Neuronal stem cell (in vitro differentiated cells): Measurements from ENCODE around the gene TC2N.

ENCODE experiments used
- DNase-seq: peaks from one replicate; pipeline ENCODE4 v3.0.0-alpha.2; 2013; ENCODE audit warnings: low spot score
- H2AFZ ChIP-seq: one replicate; pipeline ENCODE4 v1.6.1; 2013; ENCODE audit warnings: mild to moderate bottlenecking, low read length, inconsistent platforms
- H2AK5ac ChIP-seq: 2 replicates; pipeline ENCODE4 v1.6.1; 2013; ENCODE audit warnings: low read depth, mild to moderate bottlenecking, inconsistent platforms, low read length, moderate library complexity, mixed read lengths
- H2BK120ac ChIP-seq: 2 replicates; pipeline ENCODE4 v1.6.1; 2013; ENCODE audit warnings: low read depth, mild to moderate bottlenecking, inconsistent platforms, low read length, moderate library complexity, mixed read lengths
- H2BK12ac ChIP-seq: one replicate; pipeline ENCODE4 v1.6.1; 2013; ENCODE audit warnings: low read length, inconsistent platforms
- H2BK15ac ChIP-seq: 2 replicates; pipeline ENCODE4 v1.6.1; 2013; ENCODE audit warnings: mild to moderate bottlenecking, low read length, inconsistent platforms, mixed read lengths
- H2BK5ac ChIP-seq: one replicate; pipeline ENCODE4 v1.6.1; 2013; ENCODE audit warnings: inconsistent platforms, mild to moderate bottlenecking, low read length, moderate library complexity
- H3K14ac ChIP-seq: one replicate; pipeline ENCODE4 v1.6.1; 2013; ENCODE audit warnings: low read length, inconsistent platforms
- H3K18ac ChIP-seq: 2 replicates; pipeline ENCODE4 v1.6.1; 2013; ENCODE audit warnings: low read length, inconsistent platforms
- H3K23ac ChIP-seq: 2 replicates; pipeline ENCODE4 v1.6.1; 2013; ENCODE audit warnings: low read depth, mild to moderate bottlenecking, mixed read lengths, low read length, inconsistent platforms; ENCODE audit not compliant: poor library complexity
- H3K27ac ChIP-seq: replicated peaks from 3 replicates; pipeline ENCODE4 v1.5.1; 2013; ENCODE audit warnings: low read length, inconsistent platforms
- H3K27me3 ChIP-seq, 3 experiments: 2 replicates each; pipeline ENCODE4 v1.6.1; 2013; ENCODE audit warnings: low read length in 3 of 3, mild to moderate bottlenecking in 2 of 3, inconsistent platforms in 1 of 3, low read depth in 1 of 3, mixed read lengths in 1 of 3, moderate library complexity in 1 of 3; ENCODE audit not compliant: control insufficient read depth in 3 of 3, insufficient read depth in 3 of 3
- H3K36me3 ChIP-seq, 2 donors: replicated peaks in 1 of 2; 2 replicates each; pipeline ENCODE4 v1.6.1; 2013; ENCODE audit warnings: low read length in 2 of 2; ENCODE audit not compliant: control insufficient read depth in 2 of 2, insufficient read depth in 2 of 2
- H3K4ac ChIP-seq: 2 replicates; pipeline ENCODE4 v1.6.1; 2013; ENCODE audit warnings: inconsistent platforms, mild to moderate bottlenecking, low read length, moderate library complexity
- H3K4me1 ChIP-seq, 2 donors: 1 replicate in 1 of 2; 2 replicates in 1 of 2; pipeline ENCODE4 v1.6.1; 2013; ENCODE audit warnings: low read length in 2 of 2, low read depth in 1 of 2; ENCODE audit not compliant: control insufficient read depth in 2 of 2, insufficient read depth in 1 of 2
- H3K4me2 ChIP-seq: one replicate; pipeline ENCODE4 v1.6.1; 2013; ENCODE audit warnings: mild to moderate bottlenecking, low read length, inconsistent platforms; ENCODE audit not compliant: insufficient read depth, poor library complexity, severe bottlenecking
- H3K4me3 ChIP-seq, 2 donors: 2 replicates each; pipeline ENCODE4 v1.5.1; 2013; ENCODE audit warnings: low read length in 2 of 2, mild to moderate bottlenecking in 2 of 2, inconsistent platforms in 1 of 2, moderate library complexity in 1 of 2
- H3K79me1 ChIP-seq: one replicate; pipeline ENCODE4 v1.6.1; 2013; ENCODE audit warnings: low read depth, mild to moderate bottlenecking, inconsistent platforms, low read length, moderate library complexity
- H3K9ac ChIP-seq: one replicate; pipeline ENCODE4 v1.6.1; 2013; ENCODE audit warnings: mild to moderate bottlenecking, low read depth, low read length, inconsistent platforms; ENCODE audit not compliant: poor library complexity
- H3K9me3 ChIP-seq, 2 donors: replicated peaks in 1 of 2; 2 replicates each; pipeline versions ENCODE3 to v1.6.1; 2013; ENCODE audit warnings: low read length in 2 of 2, mild to moderate bottlenecking in 2 of 2, inconsistent platforms in 1 of 2, low read depth in 1 of 2, mixed read lengths in 1 of 2, moderate library complexity in 1 of 2; ENCODE audit not compliant: control insufficient read depth in 2 of 2, insufficient read depth in 1 of 2
- H4K8ac ChIP-seq: one replicate; pipeline ENCODE4 v1.6.1; 2013; ENCODE audit warnings: low read depth, mild to moderate bottlenecking, inconsistent platforms, low read length, moderate library complexity
- H4K91ac ChIP-seq: one replicate; pipeline ENCODE4 v1.6.1; 2013; ENCODE audit warnings: low read length, low read depth, mild to moderate bottlenecking, inconsistent platforms; ENCODE audit not compliant: poor library complexity
- WGBS, 2 donors: extraction: QIAGEN DNeasy Blood & Tissue Kit; methylation state at CpG; one replicate each; pipeline ENCODE4 v1.1.7; 2013; ENCODE audit warnings: missing lambda C conversion rate in 2 of 2, mixed read lengths in 1 of 2; ENCODE audit not compliant: insufficient read length in 2 of 2, insufficient replicate concordance in 1 of 2; ENCODE audit errors: extremely low coverage in 2 of 2; 5-methylcytosine and 5-hydroxymethylcytosine counted together

The TC2N gene

DNA sequence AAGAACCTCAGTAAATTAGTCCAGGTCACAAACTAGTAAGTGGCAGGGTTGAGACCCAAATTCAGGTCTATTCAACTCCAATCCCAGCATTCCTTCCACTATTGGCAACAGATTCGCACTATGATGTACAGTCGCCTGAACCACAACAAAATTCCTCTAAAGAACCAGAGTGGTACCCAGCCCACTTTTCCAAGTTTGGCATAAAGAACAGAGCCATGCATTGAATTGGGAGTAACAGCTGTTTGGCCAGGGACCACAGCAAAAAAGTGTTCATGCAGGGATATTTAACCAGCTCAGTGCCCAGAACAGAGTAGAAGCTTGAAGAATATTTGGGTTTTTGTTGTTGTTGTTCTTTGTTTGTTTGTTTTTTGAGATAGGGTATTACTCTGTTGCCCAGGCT, 9.7 kb downstream of the TC2N start:
- Histone ChIP-seq H2BK12ac (no peak overlapping the region), H3K36me3 (no peaks in the 10 kb centered on the region), H4K91ac (no peak overlapping the region), H3K4me2 (no peak overlapping the region), H2BK5ac (no peak overlapping the region), H4K8ac (no peak overlapping the region), H2BK120ac (no peak overlapping the region), H3K27ac (no peak overlapping the region), H2BK15ac (no peak overlapping the region), H3K4ac (no peak overlapping the region), H3K18ac (no peak overlapping the region), H2AK5ac (no peak overlapping the region), H3K9me3 (no peaks in the 10 kb centered on the region), H3K27me3 (no peaks in the 10 kb centered on the region), H3K4me3 (no peak overlapping the region), H3K4me1 (no peaks in the 10 kb centered on the region), H2AFZ (no peak overlapping the region), H3K14ac (no peak overlapping the region), H3K9ac (no peak overlapping the region), H3K23ac (no peak overlapping the region), H3K79me1 (no peaks in the 10 kb centered on the region)
- WGBS, 2 donors = no CpG with 5 or more reads among the region's 2 CpGs
- DNase-seq = no peak

DNA sequence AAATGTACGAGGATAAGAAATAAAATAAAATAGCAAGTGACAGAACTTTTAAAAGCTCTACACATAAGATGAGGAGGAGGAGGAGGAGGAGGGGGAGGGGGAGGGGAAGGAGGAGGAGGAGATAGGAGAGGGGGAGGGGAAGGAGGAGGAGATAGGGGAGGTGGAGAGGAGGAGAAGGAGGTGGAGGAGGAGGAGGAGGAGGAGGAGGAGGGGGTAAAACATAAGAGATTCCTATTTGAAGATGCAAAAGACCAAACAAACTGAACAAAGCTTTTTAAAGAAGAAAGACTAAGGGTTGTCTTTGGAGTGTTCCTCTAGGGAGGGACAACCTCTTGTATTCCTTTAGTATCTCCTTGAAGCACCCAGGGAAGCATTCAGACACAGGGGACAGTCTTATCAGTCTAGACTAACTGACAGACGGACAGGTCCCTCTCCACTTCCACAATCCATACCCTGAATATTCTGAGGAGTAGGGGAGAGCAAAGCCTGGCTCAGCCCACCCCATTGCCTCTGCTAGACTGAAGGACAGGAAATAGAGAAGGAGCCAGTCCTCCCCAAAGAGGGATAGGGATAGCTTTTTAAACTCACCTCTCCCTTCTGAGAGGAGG, 12.9 kb downstream of the TC2N start:
- H2BK12ac ChIP-seq = no peak overlapping the region
- H3K14ac ChIP-seq = no peak overlapping the region
- H3K9me3 ChIP-seq = no peaks in the 10 kb centered on the region
- H3K4me2 ChIP-seq = no peak overlapping the region
- no peak overlapping the region for H2BK5ac ChIP-seq
- no peak overlapping the region for H2AFZ ChIP-seq
- WGBS, 2 donors = no CpG with 5 or more reads among the region's 2 CpGs
- no peak overlapping the region for H4K91ac ChIP-seq
- peaks cover 0 to 2% (median 0%) of the 10 kb centered on the region in 3 experiments for H3K27me3 ChIP-seq
- no peak overlapping the region for H3K18ac ChIP-seq
- H3K23ac ChIP-seq = no peak overlapping the region
- H2BK15ac ChIP-seq = no peak overlapping the region
- no peak overlapping the region for H2BK120ac ChIP-seq
- no peak overlapping the region for H3K4ac ChIP-seq
- H3K79me1 ChIP-seq = no peaks in the 10 kb centered on the region
- no peaks in the 10 kb centered on the region for H3K4me1 ChIP-seq
- H3K4me3 ChIP-seq = no peak overlapping the region
- no peak for DNase-seq
- no peak overlapping the region for H3K27ac ChIP-seq
- H4K8ac ChIP-seq = no peak overlapping the region
- no peak overlapping the region for H3K9ac ChIP-seq
- no peak overlapping the region for H2AK5ac ChIP-seq
- no peaks in the 10 kb centered on the region for H3K36me3 ChIP-seq

DNA sequence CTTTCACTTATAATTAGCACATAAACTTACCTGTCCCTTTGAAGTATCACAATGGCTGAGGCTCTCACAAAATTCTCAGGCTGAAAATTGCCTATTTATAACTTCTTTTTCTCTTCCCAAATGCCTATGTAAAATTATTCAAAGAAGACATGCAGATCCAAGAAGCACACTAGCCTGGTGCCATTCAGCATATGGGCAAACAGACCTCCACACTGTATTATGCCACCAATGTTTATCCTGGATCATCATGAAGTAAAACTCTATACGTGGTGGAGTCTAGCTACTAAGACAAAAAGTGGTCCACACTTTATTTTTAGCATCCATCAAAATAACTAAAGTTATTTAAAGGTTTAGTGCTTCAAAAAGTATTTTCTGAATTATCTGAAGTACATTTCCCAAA, 15.8 kb downstream of the TC2N start:
- Histone ChIP-seq H2BK12ac (no peak overlapping the region), H3K79me1 (no peaks in the 10 kb centered on the region), H3K18ac (no peak overlapping the region), H3K14ac (no peak overlapping the region), H2AFZ (no peak overlapping the region), H3K27me3 (peaks cover 0 to 10% (median 0%) of the 10 kb centered on the region in 3 experiments), H3K27ac (no peak overlapping the region), H2BK5ac (no peak overlapping the region), H4K8ac (no peak overlapping the region), H3K9me3 (no peaks in the 10 kb centered on the region), H2BK120ac (no peak overlapping the region), H3K23ac (no peak overlapping the region), H3K4me3 (no peak overlapping the region), H2BK15ac (no peak overlapping the region), H2AK5ac (no peak overlapping the region), H3K36me3 (no peaks in the 10 kb centered on the region), H3K4me1 (no peaks in the 10 kb centered on the region), H3K4ac (no peak overlapping the region), H3K4me2 (no peak overlapping the region), H3K9ac (no peak overlapping the region), H4K91ac (no peak overlapping the region)
- no CpG with 5 or more reads among the region's 1 CpG for WGBS, 2 donors
- DNase-seq = no peak

DNA sequence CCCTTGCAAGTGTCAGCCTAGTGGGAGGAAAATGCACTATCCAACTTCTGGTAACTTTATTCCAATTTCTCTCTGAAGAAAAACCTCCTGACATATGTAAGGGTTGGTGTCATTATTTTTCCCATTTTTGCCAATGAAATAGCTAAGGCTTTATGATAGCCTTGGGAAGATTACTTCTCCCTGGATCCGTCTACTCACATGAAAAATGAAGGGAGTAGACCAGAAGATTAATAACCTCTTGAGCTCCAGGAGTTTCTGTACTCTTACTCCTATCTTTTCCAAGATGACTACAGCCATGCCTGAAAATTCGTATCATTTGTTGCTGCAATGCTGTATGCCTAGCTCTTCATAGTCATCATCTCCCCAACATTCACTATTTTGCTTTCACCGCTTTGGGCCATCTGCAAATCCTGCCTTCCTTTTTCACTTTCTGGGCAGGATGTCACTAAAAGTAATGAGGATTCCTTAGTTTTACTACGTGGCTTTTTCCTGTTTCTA, 18.8 kb downstream of the TC2N start:
- H3K23ac ChIP-seq = no peak overlapping the region
- no peaks in the 10 kb centered on the region for H3K36me3 ChIP-seq
- no peak overlapping the region for H4K91ac ChIP-seq
- H3K18ac ChIP-seq = no peak overlapping the region
- no peak overlapping the region for H2BK120ac ChIP-seq
- peaks cover 0 to 10% (median 0%) of the 10 kb centered on the region in 3 experiments for H3K27me3 ChIP-seq
- H3K9ac ChIP-seq = no peak overlapping the region
- H2AK5ac ChIP-seq = no peak overlapping the region
- H3K4me2 ChIP-seq = no peak overlapping the region
- H4K8ac ChIP-seq = no peak overlapping the region
- H3K9me3 ChIP-seq = no peaks in the 10 kb centered on the region
- H3K27ac ChIP-seq = no peak overlapping the region
- no peak overlapping the region for H2BK15ac ChIP-seq
- no peaks in the 10 kb centered on the region for H3K79me1 ChIP-seq
- no peak overlapping the region for H2BK12ac ChIP-seq
- no peak overlapping the region for H2AFZ ChIP-seq
- no peak overlapping the region for H3K14ac ChIP-seq
- H3K4ac ChIP-seq = no peak overlapping the region
- H2BK5ac ChIP-seq = no peak overlapping the region
- no CpG with 5 or more reads among the region's 4 CpGs for WGBS, 2 donors
- no peak for DNase-seq
- H3K4me1 ChIP-seq = no peaks in the 10 kb centered on the region
- no peak overlapping the region for H3K4me3 ChIP-seq
